Measurements from ENCODE around the gene TXLNB.
"Not testable (repeated sequence)": the region's sequence is repeated elsewhere in the genome, so short reads cannot be mapped to it uniquely, and the experiment has no call there.

Gene TXLNB

GRCh38 chr6:139308936-139309603, 17.3 kb upstream of the TXLNB start:
- DNase-seq (ENCODE audit: low read depth) = no peak

- no peak for DNase-seq (ENCODE audit: low read depth)
These were observed 16.6 kb upstream of the TXLNB start for GRCh38 chr6:139308286-139308916.

- DNase-seq (ENCODE audit: low read depth) = no peak
These were observed 14.6 kb upstream of the TXLNB start for GRCh38 chr6:139306291-139306981.

GRCh38 chr6:139303185-139303584, 11.4 kb upstream of the TXLNB start:
- DNase-seq (ENCODE audit: low read depth) = no peak

GRCh38 chr6:139297921-139298320, 6.1 kb upstream of the TXLNB start:
- no peak for DNase-seq (ENCODE audit: low read depth)

GRCh38 chr6:139296927-139297326, 5.1 kb upstream of the TXLNB start:
- DNase-seq (ENCODE audit: low read depth) = no peak

- DNase-seq (ENCODE audit: low read depth) = no peak
These were observed 4.1 kb upstream of the TXLNB start for GRCh38 chr6:139295901-139296300.

- DNase-seq (ENCODE audit: low read depth) = no peak
These were observed 2.3 kb upstream of the TXLNB start for GRCh38 chr6:139294090-139294489.

GRCh38 chr6:139293230-139293629, 1.4 kb upstream of the TXLNB start:
- not testable (repeated sequence) for DNase-seq (ENCODE audit: low read depth)

- DNase-seq (ENCODE audit: low read depth) = no peak
These were observed 949 bp downstream of the TXLNB start for GRCh38 chr6:139290787-139291311.

- no peak for DNase-seq (ENCODE audit: low read depth)
These were observed 2.6 kb downstream of the TXLNB start for GRCh38 chr6:139289233-139289632.

- DNase-seq (ENCODE audit: low read depth) = no peak
These were observed 3.2 kb downstream of the TXLNB start for GRCh38 chr6:139288496-139289040.

- no peak for DNase-seq (ENCODE audit: low read depth)
These were observed 3.9 kb downstream of the TXLNB start for GRCh38 chr6:139287868-139288267.

- not testable (repeated sequence) for DNase-seq (ENCODE audit: low read depth)
These were observed 5.4 kb downstream of the TXLNB start for GRCh38 chr6:139286438-139286837.

GRCh38 chr6:139285590-139285989, 6.2 kb downstream of the TXLNB start:
- DNase-seq (ENCODE audit: low read depth) = no peak

GRCh38 chr6:139284789-139285188, 7.0 kb downstream of the TXLNB start:
- DNase-seq (ENCODE audit: low read depth) = no peak

GRCh38 chr6:139282684-139283083, 9.1 kb downstream of the TXLNB start:
- no peak for DNase-seq (ENCODE audit: low read depth)

- DNase-seq (ENCODE audit: low read depth) = no peak
These were observed 13.6 kb downstream of the TXLNB start for GRCh38 chr6:139278190-139278589.

GRCh38 chr6:139277587-139277986, 14.2 kb downstream of the TXLNB start:
- DNase-seq (ENCODE audit: low read depth) = no peak

GRCh38 chr6:139277161-139277560, 14.6 kb downstream of the TXLNB start:
- no peak for DNase-seq (ENCODE audit: low read depth)

GRCh38 chr6:139275279-139276055, 16.3 kb downstream of the TXLNB start:
- DNase-seq (ENCODE audit: low read depth) = no peak

GRCh38 chr6:139271056-139271455, 20.7 kb downstream of the TXLNB start:
- DNase-seq (ENCODE audit: low read depth) = no peak
